Heart left ventricle (tissue), 13 donors: ENCODE data around the gene RDH8.

Experiments used
- CTCF ChIP-seq, 12 donors: fragments of 200-600 bp; sonication (generic) in 4 of 12; IDR thresholded peaks; one replicate each; pipeline versions ENCODE4 v1.5.0 to v1.8.0; 2018 to 2022; ENCODE audit warnings: antibody characterized with exemption in 12 of 12, mild to moderate bottlenecking in 5 of 12
- POLR2A ChIP-seq, 2 donors: fragments of 450-650 bp; IDR thresholded peaks; one replicate each; pipeline ENCODE4 v1.6.1; 2017; ENCODE audit warnings: antibody characterized with exemption in 2 of 2, mild to moderate bottlenecking in 2 of 2, moderate library complexity in 2 of 2
- donor health status: ischemic (EF 13 %, LVEDD 7.1; RV severe dilation, severe dysfunction).
- donor health status: DM: no; HTN: yes; CAD: no.
- donor health status: DM: no; HTN: no; CAD: no.
- donor health status: ischemic (EF 25% LVEDD 6.9; RV normal size, moderate dysfunction).
- donor health status: ischemic (EF 25% LVEDD 5.7; RV mildly dilated, moderate dysfunction).
- donor health status: ischemic (EF 35%, LVEDD 5.7; RV mildly dilated, moderate dysfunction).
- donor health status: nonischemic (EF 11% LVEDD 7.7; RV severe dilation, severe dysfunction).
- donor health status: DM: yes; HTN: yes; CAD: no.
- donor health status: PGD.
- donor health status: ischemic (EF 29% LVEDD 5.4; RV normal size, mild dysfunction).
- donor health status: nonischemic (EF 23%, LVEDD 6.1; RV moderate dilation, normal function).

- TF ChIP-seq POLR2A (IDR thresholded peaks at IDR 0.05) (no peak), CTCF (IDR thresholded peaks at IDR 0.05) (no peak)
Measured at GRCh38 chr19:10019246-10019645, 6.0 kb downstream of the RDH8 start.
